Measurements from ENCODE around the gene ITGA11. TPM values are rescaled to one million over a fixed set of nuclear protein-coding genes. Genes with fewer than 3 reads are reported as not detected.

The ITGA11 gene
- total and polyA plus RNA-seq, 2 of the 4 experiments (the other 2 are of a cell fraction) = 4.1 to 6.6 TPM

GRCh38 chr15:68415061-68415460 is 16.9 kb downstream of the ITGA11 start:
- Histone ChIP-seq H4K91ac (ENCODE audit: insufficient read depth, low read depth, low read length) (no peak overlapping the region), H3K27ac (ENCODE audit: insufficient read depth, low read length) (no peak overlapping the region), H3K23ac (ENCODE audit: low read depth, low read length) (no peak overlapping the region), H3K27me3 (ENCODE audit: control insufficient read depth, insufficient read depth, low read length) (no peaks in the 10 kb centered on the region), H2BK5ac (ENCODE audit: low read depth, low read length, poor library complexity, severe bottlenecking) (no peak overlapping the region), H2AK9ac (replicated peaks; ENCODE audit: low read depth, low read length, poor library complexity) (no peak overlapping the region), H4K5ac (ENCODE audit: low read depth, low read length) (no peak overlapping the region), H4K8ac (ENCODE audit: low read depth in 2 of 2, low read length in 2 of 2) (no peak overlapping the region), H3K9me1 (ENCODE audit: insufficient read depth, low read length) (peaks cover 25% of the 10 kb centered on the region), H3K36me3 (ENCODE audit: control insufficient read depth, insufficient read depth, low read length) (peaks cover 2% of the 10 kb centered on the region; the same call in 1 of the 2 replicates), H2BK20ac (ENCODE audit: low read depth, low read length) (no peak overlapping the region), H2BK15ac (ENCODE audit: low read depth, low read length) (no peak overlapping the region), H3K9ac (ENCODE audit: low read depth, low read length) (no peak overlapping the region), H3K79me1 (ENCODE audit: low read depth in 1 of 2, low read length in 2 of 2) (peaks cover 3 to 44% of the 10 kb centered on the region in 2 experiments; a peak in 3 of 4 replicates), H4K20me1 (ENCODE audit: insufficient read depth, low read length) (peaks cover 10% of the 10 kb centered on the region; the same call in 1 of the 2 replicates), H3K18ac (ENCODE audit: low read depth, low read length) (no peak overlapping the region), H3K14ac (replicated peaks; ENCODE audit: low read depth, low read length) (no peak overlapping the region), H3K4me1 (ENCODE audit: control insufficient read depth, insufficient read depth, low read length) (peaks cover 13% of the 10 kb centered on the region), H2AFZ (replicated peaks; ENCODE audit: low read length, poor library complexity) (no peak overlapping the region), H3K4ac (ENCODE audit: low read depth, low read length) (no peak overlapping the region), H2AK5ac (ENCODE audit: low read depth, low read length) (no peak overlapping the region), H3K9me3 (ENCODE audit: control insufficient read depth, insufficient read depth, low read length) (no peaks in the 10 kb centered on the region), H3K4me3 (ENCODE audit: insufficient read depth, low read depth, low read length) (no peak overlapping the region), H3K56ac (ENCODE audit: extremely low read depth, insufficient read depth, low read length) (no peak overlapping the region), H3K4me2 (ENCODE audit: low read depth, low read length) (no peak overlapping the region), H2BK120ac (ENCODE audit: low read depth, low read length) (no peak overlapping the region)
- WGBS, 2 experiments (ENCODE audit: extremely low coverage in 2 of 2, insufficient read length in 1 of 2) = no CpG with 5 or more reads among the region's 7 CpGs
- no peak for ATAC-seq (ENCODE audit: low read depth)
- ChIA-PET CTCF (no interaction called here), POLR2A (ENCODE audit: unreplicated experiment) (no interaction called here)
- dilution Hi-C loops (cut with HindIII; ENCODE audit: low sequenced_read_pairs, unreplicated experiment) = no loop called here
- BruUV-seq (replicated peaks) = no TSS peak
- no peak for TF ChIP-seq CEBPB (IDR thresholded peaks at IDR 0.05; ENCODE audit: low read depth, low read length)
- no peak for TF ChIP-seq CHD1 (IDR thresholded peaks at IDR 0.05; ENCODE audit: low read depth, low read length)
- no peak for TF ChIP-seq POLR2A (IDR thresholded peaks at IDR 0.05; ENCODE audit: low read depth, low read length)
- TF ChIP-seq RFX5 (IDR thresholded peaks at IDR 0.05; ENCODE audit: low read depth, low read length) = no peak
- TF ChIP-seq MAZ (IDR thresholded peaks at IDR 0.05; ENCODE audit: borderline replicate concordance, low read depth, low read length) = no peak
- TF ChIP-seq NFE2L2 (IDR thresholded peaks at IDR 0.05; ENCODE audit: low read depth, low read length) = no peak
- TF ChIP-seq CTCF (conservative IDR thresholded peaks at IDR 0.05; ENCODE audit: low read depth, low read length) = no peak
- no peak for TF ChIP-seq SMC3 (IDR thresholded peaks at IDR 0.05; ENCODE audit: low read depth, low read length)
- TF ChIP-seq RAD21 (IDR thresholded peaks at IDR 0.05; ENCODE audit: low read length) = no peak
- intact Hi-C loops (cut with micrococcal nuclease) = no loop called here
- in situ Hi-C loops (cut with MboI; ENCODE audit: low sequenced_read_pairs) = no loop called here
- no peak for DNase-seq

Measured in IMR-90 (cell line).